Chondrocyte (in vitro differentiated cells): Measurements from ENCODE around the gene SETD9. TPM values are rescaled to one million over a fixed set of nuclear protein-coding genes. Genes with fewer than 3 reads are reported as not detected.

Experiments used
- DNase-seq: peaks from one replicate; pipeline ENCODE4 v3.0.0; 2021; ENCODE audit warnings: mixed read lengths, low spot score
- H3K27ac Mint-ChIP-seq: one replicate; pipeline ENCODE4 v1.8.0; 2021; ENCODE audit warnings: mild to moderate bottlenecking, moderate library complexity, mixed read lengths; ENCODE audit not compliant: unreplicated experiment
- H3K27me3 Mint-ChIP-seq: 2 replicates; pipeline ENCODE4 v1.8.0; 2021; ENCODE audit warnings: low read depth, mixed read lengths
- H3K36me3 Mint-ChIP-seq: 2 replicates; pipeline ENCODE4 v1.8.0; 2021; ENCODE audit warnings: low read depth, mixed read lengths
- H3K4me1 Mint-ChIP-seq: 2 replicates; pipeline ENCODE4 v1.8.0; 2021; ENCODE audit warnings: low read depth, mild to moderate bottlenecking, mixed read lengths
- H3K4me3 Mint-ChIP-seq: one replicate; pipeline ENCODE4 v1.8.0; 2021; ENCODE audit warnings: mild to moderate bottlenecking, moderate library complexity, mixed read lengths; ENCODE audit not compliant: unreplicated experiment
- H3K9me3 Mint-ChIP-seq: 2 replicates; pipeline ENCODE4 v1.8.0; 2021; ENCODE audit warnings: low read depth, mixed read lengths
- total RNA-seq: library from RNA; stranded (reverse); gene quantifications from 3 replicates; pipeline ENCODE4 v1.2.1, GENCODE V29; 2021
- TF ChIP-seq, protein P1 (sequence below): fragments of 200-600 bp; sonication (generic); IDR thresholded peaks from 2 replicates; pipeline ENCODE4 v1.5.0; 2021; ENCODE audit warnings: antibody characterized with exemption, mild to moderate bottlenecking, moderate library complexity

SETD9 gene
- total RNA-seq, 1 donor from 2014 or later, result 8.5 TPM

DNA sequence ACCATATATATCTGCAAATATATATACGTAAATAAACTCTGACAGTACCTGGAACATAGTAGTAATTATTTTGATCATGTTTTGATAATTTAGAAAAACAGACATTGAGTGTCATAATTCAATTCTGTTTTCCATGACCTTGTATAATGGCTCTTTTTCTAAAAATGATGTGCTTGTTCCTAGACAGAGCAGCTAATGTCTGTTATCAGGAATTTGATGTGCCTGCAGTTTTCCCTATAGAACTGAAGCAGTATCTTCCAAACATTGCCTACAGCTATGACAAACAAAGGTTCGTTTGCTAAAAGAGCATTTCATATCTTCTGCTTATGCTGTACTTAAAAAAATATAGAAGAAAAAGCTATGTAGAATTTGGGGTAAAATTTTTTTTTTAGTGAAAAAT lies 5.3 kb downstream of the SETD9 start:
- peaks cover 12% of the 10 kb centered on the region for H3K4me1 Mint-ChIP-seq
- no peak overlapping the region for H3K4me3 Mint-ChIP-seq
- H3K9me3 Mint-ChIP-seq, result no peaks in the 10 kb centered on the region
- H3K36me3 Mint-ChIP-seq, result peaks cover 3% of the 10 kb centered on the region
- H3K27ac Mint-ChIP-seq, result no peak overlapping the region
- DNase-seq, result no peak
- TF ChIP-seq, protein P1, sequence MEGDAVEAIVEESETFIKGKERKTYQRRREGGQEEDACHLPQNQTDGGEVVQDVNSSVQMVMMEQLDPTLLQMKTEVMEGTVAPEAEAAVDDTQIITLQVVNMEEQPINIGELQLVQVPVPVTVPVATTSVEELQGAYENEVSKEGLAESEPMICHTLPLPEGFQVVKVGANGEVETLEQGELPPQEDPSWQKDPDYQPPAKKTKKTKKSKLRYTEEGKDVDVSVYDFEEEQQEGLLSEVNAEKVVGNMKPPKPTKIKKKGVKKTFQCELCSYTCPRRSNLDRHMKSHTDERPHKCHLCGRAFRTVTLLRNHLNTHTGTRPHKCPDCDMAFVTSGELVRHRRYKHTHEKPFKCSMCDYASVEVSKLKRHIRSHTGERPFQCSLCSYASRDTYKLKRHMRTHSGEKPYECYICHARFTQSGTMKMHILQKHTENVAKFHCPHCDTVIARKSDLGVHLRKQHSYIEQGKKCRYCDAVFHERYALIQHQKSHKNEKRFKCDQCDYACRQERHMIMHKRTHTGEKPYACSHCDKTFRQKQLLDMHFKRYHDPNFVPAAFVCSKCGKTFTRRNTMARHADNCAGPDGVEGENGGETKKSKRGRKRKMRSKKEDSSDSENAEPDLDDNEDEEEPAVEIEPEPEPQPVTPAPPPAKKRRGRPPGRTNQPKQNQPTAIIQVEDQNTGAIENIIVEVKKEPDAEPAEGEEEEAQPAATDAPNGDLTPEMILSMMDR, result no peak
- H3K27me3 Mint-ChIP-seq, result no peaks in the 10 kb centered on the region

DNA sequence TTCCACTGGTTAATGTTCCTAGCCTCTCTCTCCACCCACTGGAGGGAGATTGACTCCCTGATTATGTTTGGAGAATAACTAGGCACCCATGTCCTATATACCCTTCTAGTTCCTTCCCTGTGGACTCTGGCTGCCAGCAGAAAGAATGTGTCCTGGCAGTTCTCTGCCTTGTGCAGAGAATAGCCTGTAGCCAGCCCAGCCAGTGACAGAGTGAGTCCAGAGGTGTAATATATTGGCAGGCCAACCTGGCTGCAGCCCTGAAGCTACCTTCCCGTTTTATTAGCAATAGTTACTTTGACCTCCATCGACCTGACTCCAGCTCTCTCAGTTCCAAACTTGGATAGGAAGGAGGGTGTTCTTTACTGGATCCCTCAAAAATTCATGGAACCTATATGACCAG lies 8.1 kb downstream of the SETD9 start:
- Mint-ChIP-seq H3K27me3 (no peaks in the 10 kb centered on the region), H3K36me3 (peaks cover 4% of the 10 kb centered on the region), H3K4me3 (no peak overlapping the region), H3K27ac (no peak overlapping the region), H3K9me3 (no peaks in the 10 kb centered on the region), H3K4me1 (no peaks in the 10 kb centered on the region)
- TF ChIP-seq, protein P1, result no peak
- DNase-seq, result no peak

DNA sequence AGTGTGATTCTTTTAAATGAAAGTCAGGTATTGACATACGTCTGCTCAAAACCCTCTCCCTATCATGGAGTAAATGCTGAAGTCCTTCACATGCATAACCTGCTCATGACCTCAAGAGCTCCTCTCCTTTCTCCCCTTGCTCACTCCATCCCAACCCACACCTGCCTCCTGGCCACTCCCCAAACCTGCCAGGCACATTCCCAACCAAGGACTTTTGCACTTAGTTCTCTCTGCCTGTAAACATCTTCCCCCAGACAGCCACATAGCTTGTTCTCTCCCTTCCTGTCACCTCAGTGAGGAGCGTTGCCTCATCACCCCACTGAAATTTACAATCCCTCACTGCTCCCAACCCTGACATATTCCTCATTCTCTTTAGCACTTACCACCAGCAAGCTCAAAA lies 8.7 kb downstream of the SETD9 start:
- peaks cover 8% of the 10 kb centered on the region for H3K36me3 Mint-ChIP-seq
- DNase-seq, result no peak
- TF ChIP-seq, protein P1, result no peak
- H3K9me3 Mint-ChIP-seq, result no peaks in the 10 kb centered on the region
- no peak overlapping the region for H3K4me3 Mint-ChIP-seq
- H3K4me1 Mint-ChIP-seq, result no peaks in the 10 kb centered on the region
- H3K27ac Mint-ChIP-seq, result no peak overlapping the region
- no peaks in the 10 kb centered on the region for H3K27me3 Mint-ChIP-seq

DNA sequence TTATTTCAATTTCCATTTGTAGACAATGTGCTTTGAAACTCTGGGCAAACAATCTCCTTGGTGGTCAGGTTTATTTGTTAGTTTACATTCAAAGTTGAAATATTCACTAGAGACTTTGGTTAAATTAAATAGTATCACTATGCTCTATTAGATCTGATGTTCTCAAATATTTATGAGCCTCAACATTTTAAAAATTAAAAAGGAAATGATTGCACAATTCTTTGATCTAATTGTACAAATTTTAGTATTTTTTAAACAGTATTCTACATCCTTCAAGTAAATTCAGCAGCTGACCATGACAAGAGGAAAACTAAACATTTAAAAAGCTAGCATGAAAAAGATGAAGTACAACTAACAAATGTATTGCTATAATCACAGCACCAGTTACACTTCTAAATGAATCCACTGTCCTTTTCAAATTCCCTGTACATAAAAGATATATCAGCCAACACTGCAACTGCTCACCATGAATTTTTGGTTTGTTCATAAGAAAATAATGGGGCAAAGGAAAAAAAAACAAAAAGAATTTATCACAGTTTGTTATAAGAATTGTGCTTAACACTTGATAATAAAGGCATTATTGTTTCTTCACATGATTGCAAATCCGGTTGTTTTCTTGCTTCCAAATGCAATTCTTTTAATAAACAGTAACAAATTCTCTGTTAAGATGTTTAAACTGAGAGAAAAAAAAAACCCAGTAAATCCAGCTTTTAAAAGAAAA lies 10.7 kb downstream of the SETD9 start:
- Mint-ChIP-seq H3K4me3 (no peak overlapping the region), H3K27ac (no peak overlapping the region), H3K9me3 (no peaks in the 10 kb centered on the region), H3K4me1 (no peaks in the 10 kb centered on the region), H3K27me3 (no peaks in the 10 kb centered on the region), H3K36me3 (peaks cover 12% of the 10 kb centered on the region)
- TF ChIP-seq, protein P1, result no peak
- no peak for DNase-seq

DNA sequence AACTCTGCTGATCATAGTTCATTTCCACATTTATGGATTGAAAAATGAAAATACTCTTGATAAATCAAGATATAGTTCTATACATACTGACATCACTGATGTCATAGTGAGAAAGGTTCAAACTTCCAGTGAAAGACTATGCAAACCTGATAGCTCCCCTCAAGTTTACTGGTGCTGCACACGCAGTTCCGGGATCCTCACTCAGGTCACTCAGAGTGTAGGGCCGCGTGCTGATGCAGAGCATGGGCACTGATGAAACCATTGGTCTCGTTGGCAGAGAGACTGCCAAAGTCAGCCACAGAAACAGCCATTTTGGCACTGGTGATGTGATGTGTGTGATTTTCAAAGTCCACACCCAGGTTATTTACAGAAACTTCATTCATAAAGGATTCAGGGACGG lies 13.5 kb downstream of the SETD9 start:
- Mint-ChIP-seq H3K36me3 (peaks cover 31% of the 10 kb centered on the region), H3K9me3 (no peaks in the 10 kb centered on the region), H3K27ac (no peak overlapping the region), H3K27me3 (no peaks in the 10 kb centered on the region), H3K4me1 (no peaks in the 10 kb centered on the region), H3K4me3 (no peak overlapping the region)
- TF ChIP-seq, protein P1, result no peak
- no peak for DNase-seq
